K562 (cell line): ENCODE data around the gene CYP46A1. TPM values are rescaled to one million over a fixed set of nuclear protein-coding genes. Genes with fewer than 3 reads are reported as not detected.

ENCODE experiments used
- ATAC-seq: fragments of 200-7000 bp; cut with Tn5 transposase; 3 replicates; pipeline ENCODE4 v1.9.1; 2020; ENCODE audit warnings: moderate library complexity
- BruUV-seq: library from RNA; stranded (reverse); fragments of 400-500 nt; replicated peaks from 2 replicates; lab custom pipeline; 2021; lab: Mats Ljungman, UMichigan
- CTCF ChIA-PET: fragments of 300-600 bp; formaldehyde crosslinking; extraction: SDS; loops from one replicate; lab custom pipeline; 2021; ENCODE audit warnings: low intra/inter-chr PET ratio; lab: Yijun Ruan, JAX
- POLR2A ChIA-PET: fragments of 300-600, 350-650 bp; sonication (Branson Sonifier 250); formaldehyde crosslinking; extraction: SDS; loops from one replicate; lab custom pipeline; 2021; ENCODE audit warnings: antibody characterized with exemption, inconsistent platforms; lab: Yijun Ruan, JAX
- DNase-seq, 4 experiments: peaks; one replicate each; pipeline versions ENCODE4 v3.0.0 to v3.0.0-alpha.2; 2011 to 2018; ENCODE audit warnings: low spot score in 3 of 4, mixed read lengths in 3 of 4; ENCODE audit errors: extremely low read depth in 1 of 4
- FAIRE-seq: peaks from 2 replicates; lab custom pipeline; 2011; peaks lifted over from hg19 to GRCh38; lab: Jason Lieb, UNC
- H2AFZ ChIP-seq: 2 replicates; pipeline ENCODE4 v1.6.0; 2011; ENCODE audit warnings: low read depth, low read length, control low read depth, inconsistent platforms
- H3K27ac ChIP-seq: fragments of 200-600 bp; 3 replicates; pipeline ENCODE4 v1.8.0; 2011; ENCODE audit warnings: low read depth, mild to moderate bottlenecking, control low read depth, inconsistent platforms, low read length, moderate library complexity, mixed read lengths; ENCODE audit errors: extremely low read depth
- H3K27me3 ChIP-seq, 2 experiments: fragments of 300-600 bp in 1 of 2; 2 replicates in 1 of 2; 3 replicates in 1 of 2; pipeline versions ENCODE4 v1.6.0 to v1.8.0; 2011; ENCODE audit warnings: inconsistent platforms in 2 of 2, low read length in 2 of 2, mild to moderate bottlenecking in 1 of 2, mixed read lengths in 1 of 2, moderate library complexity in 1 of 2; ENCODE audit not compliant: control insufficient read depth in 2 of 2, insufficient read depth in 2 of 2
- H3K36me3 ChIP-seq: fragments of 300-600 bp; 3 replicates; pipeline ENCODE4 v1.8.0; 2011; ENCODE audit warnings: mild to moderate bottlenecking, low read length, inconsistent platforms; ENCODE audit not compliant: control insufficient read depth, insufficient read depth
- H3K4me1 ChIP-seq, 2 experiments: fragments of 200-600 bp in 1 of 2; replicated peaks in 1 of 2; 2 replicates in 1 of 2; 3 replicates in 1 of 2; pipeline versions ENCODE4 v1.5.1 to v1.8.0; 2011; ENCODE audit warnings: inconsistent platforms in 2 of 2, low read length in 2 of 2, mild to moderate bottlenecking in 1 of 2, mixed read lengths in 1 of 2, moderate library complexity in 1 of 2; ENCODE audit not compliant: control insufficient read depth in 2 of 2, insufficient read depth in 2 of 2
- H3K4me2 ChIP-seq: 2 replicates; pipeline ENCODE4 v1.6.1; 2011; ENCODE audit warnings: low read length, control low read depth, inconsistent platforms, mixed read lengths; ENCODE audit not compliant: insufficient read depth
- H3K4me3 ChIP-seq: fragments of 200-600 bp; sonication (generic), shearing (Covaris generic); 2 replicates; pipeline ENCODE4 v1.5.1; 2016; ENCODE audit warnings: control low read depth, inconsistent platforms
- H3K79me2 ChIP-seq: fragments of 200-600 bp; 3 replicates; pipeline ENCODE4 v1.8.0; 2011; ENCODE audit warnings: low read length, inconsistent platforms; ENCODE audit not compliant: control insufficient read depth, insufficient read depth
- H3K9ac ChIP-seq, 2 experiments: 2 replicates each; pipeline versions ENCODE4 v1.6.0 to v1.6.1; 2011; ENCODE audit warnings: low read depth in 2 of 2, low read length in 2 of 2, control low read depth in 1 of 2, inconsistent platforms in 1 of 2, mild to moderate bottlenecking in 1 of 2, mixed read lengths in 1 of 2; ENCODE audit not compliant: insufficient read depth in 1 of 2
- H3K9me1 ChIP-seq: one replicate; pipeline ENCODE4 v1.6.0; 2011; ENCODE audit warnings: inconsistent platforms, mild to moderate bottlenecking, low read length, moderate library complexity; ENCODE audit not compliant: control insufficient read depth, insufficient read depth
- H3K9me3 ChIP-seq: replicated peaks from 2 replicates; pipeline ENCODE4 v1.5.1; 2011; ENCODE audit warnings: low read depth, low read length, inconsistent platforms; ENCODE audit not compliant: control insufficient read depth, insufficient read depth
- H4K20me1 ChIP-seq: replicated peaks from 2 replicates; pipeline ENCODE4 v1.6.1; 2011; ENCODE audit warnings: low read length, inconsistent platforms, mixed read lengths; ENCODE audit not compliant: control insufficient read depth, insufficient read depth
- ESRRA ChIP-seq: fragments of 450-650 bp; IDR thresholded peaks from 2 replicates; pipeline ENCODE4 v1.6.1; 2014; ENCODE audit warnings: low read depth, mild to moderate bottlenecking, moderate library complexity, borderline replicate concordance
- ZBTB7A ChIP-seq: IDR thresholded peaks from 2 replicates; pipeline ENCODE4 v1.6.1; 2011; ENCODE audit warnings: low read depth, mild to moderate bottlenecking, low read length, moderate library complexity, borderline replicate concordance; ENCODE audit not compliant: control insufficient read depth
- WGBS: fragments of 100-300 bp; shearing (Covaris generic); methylation state at CpG from one replicate; pipeline ENCODE4 v1.1.6; 2016; ENCODE audit warnings: low coverage, mixed read lengths; ENCODE audit not compliant: insufficient coverage; ENCODE audit errors: missing lambda C conversion rate; 5-methylcytosine and 5-hydroxymethylcytosine counted together
- in situ Hi-C: fragments of 300-500 bp; cut with MboI; formaldehyde crosslinking; loops from 4 replicates; pipeline ENCODE4 v1.15.0; 2018; ENCODE audit warnings: inconsistent platforms, mixed read lengths
- intact Hi-C: fragments of 100-400 bp; cut with micrococcal nuclease; formaldehyde crosslinking; loops from 2 replicates; pipeline ENCODE4 v1.14.2; 2022
- polyA plus RNA-seq, 8 experiments: library from polyadenylated mRNA; depleted of rRNA in 4 of 8; stranded (reverse) in 5 of 8; unstranded in 3 of 8; fragments of >200 nt; fragmentation: Nextera tagmentation in 2 of 8; fragmentation: Illumina TruSeq in 1 of 8; extraction: Ambion mirVana in 2 of 8; extraction: Trizol in 1 of 8; gene quantifications; 2 replicates each; pipeline versions ENCODE4 v1.2.1 to v1.2.3, GENCODE V29; 2011 to 2014; ENCODE audit warnings: inconsistent platforms in 1 of 8, missing spikeins in 1 of 8
- total RNA-seq, 7 experiments: library from RNA; depleted of rRNA in 6 of 7; stranded (reverse); fragments of >200 nt in 6 of 7; fragmentation: Illumina TruSeq in 2 of 7; extraction: Trizol in 2 of 7; gene quantifications; 2 replicates each; pipeline versions ENCODE4 v1.2.1 to v1.2.3, GENCODE V29; 2011 to 2021; ENCODE audit warnings: low replicate concordance in 1 of 7
- TF ChIP-seq, protein P1 (sequence below): sonication (generic); formaldehyde crosslinking; IDR thresholded peaks from 2 replicates; pipeline ENCODE4 v1.8.0; 2022; ENCODE audit warnings: missing genetic modification reagents, mild to moderate bottlenecking, moderate library complexity, borderline replicate concordance

CYP46A1 gene
- total and polyA plus RNA-seq, 9 of the 15 experiments (the other 6 are each of a cell fraction or from before 2014, with no cell fraction given) = not detected

GRCh38 chr14:99684410-99684934 is 374 bp downstream of the CYP46A1 start:
- no peaks in the 10 kb centered on the region for H3K9me3 ChIP-seq
- TF ChIP-seq ZBTB7A = peak; percentile 4; the same call in 1 of the 2 replicates
- TF ChIP-seq ESRRA = no peak
- TF ChIP-seq, protein P1, sequence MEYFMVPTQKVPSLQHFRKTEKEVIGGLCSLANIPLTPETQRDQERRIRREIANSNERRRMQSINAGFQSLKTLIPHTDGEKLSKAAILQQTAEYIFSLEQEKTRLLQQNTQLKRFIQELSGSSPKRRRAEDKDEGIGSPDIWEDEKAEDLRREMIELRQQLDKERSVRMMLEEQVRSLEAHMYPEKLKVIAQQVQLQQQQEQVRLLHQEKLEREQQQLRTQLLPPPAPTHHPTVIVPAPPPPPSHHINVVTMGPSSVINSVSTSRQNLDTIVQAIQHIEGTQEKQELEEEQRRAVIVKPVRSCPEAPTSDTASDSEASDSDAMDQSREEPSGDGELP (CRISPR knock-in tag) = 0 out of 2 replicates have a peak, but pooled peaks have one; percentile 19
- peak overlapping the region in 1 of 2 experiments; percentile 83; a peak in 2 of 4 replicates for H3K9ac ChIP-seq
- BruUV-seq = no TSS peak
- H3K27me3 ChIP-seq = peaks cover 2 to 18% of the 10 kb centered on the region in 2 experiments; a peak in 2 of 5 replicates
- no peak overlapping the region for H2AFZ ChIP-seq
- no peak overlapping the region for H3K27ac ChIP-seq
- WGBS = 30% methylated on average over 5 of the region's 45 CpGs
- in situ Hi-C loops = no loop called here
- H3K4me1 ChIP-seq = peaks cover 0 to 19% of the 10 kb centered on the region in 2 experiments; a peak in 2 of 5 replicates
- no peak for FAIRE-seq
- no peaks in the 10 kb centered on the region for H3K9me1 ChIP-seq
- DNase-seq = no peak
- H4K20me1 ChIP-seq = peaks cover 2% of the 10 kb centered on the region; the same call in 1 of the 2 replicates
- H3K36me3 ChIP-seq = no peaks in the 10 kb centered on the region
- POLR2A ChIA-PET = interaction anchor here (0.6 to 1.1 kb wide), 4 partner anchors 21 to 203 kb away, joined by 3 to 6 read pairs (median 3); partner anchors contain the start of genes CCNK and SETD3
- no peak for ATAC-seq
- H3K79me2 ChIP-seq = no peaks in the 10 kb centered on the region; the same call in 2 of the 3 replicates
- H3K4me3 ChIP-seq = peak overlapping the region; percentile 47
- intact Hi-C loops = no loop called here
- CTCF ChIA-PET = no interaction called here
- H3K4me2 ChIP-seq = peak overlapping the region; percentile 68
